ENCODE measurements around the gene CRIP3. TPM values are rescaled to one million over a fixed set of nuclear protein-coding genes. Genes with fewer than 3 reads are reported as not detected.

Gene CRIP3
- total and polyA plus RNA-seq, 10 of the 15 experiments (the other 5 are each of a cell fraction or from before 2014, with no cell fraction given) = 1.5 to 9.2 (median 2.2) TPM

GRCh38 chr6:43275801-43276576 is 32.6 kb downstream of the CRIP3 start:
- FAIRE-seq = no peak
- no peak for DNase-seq (ENCODE audit: low read depth, low spot score)
- H3K79me2 ChIP-seq (ENCODE audit: control insufficient read depth, insufficient read depth, low read length) = no peaks in the 10 kb centered on the region
- peaks cover 14% of the 10 kb centered on the region for H3K4me1 ChIP-seq (ENCODE audit: control insufficient read depth, insufficient read depth, low read length)
- peak overlapping the region; percentile 83 for H3K4me2 ChIP-seq (ENCODE audit: control insufficient read depth, insufficient read depth)
- peak; percentile 48 for ATAC-seq
- peak overlapping the region; percentile 72 for H3K4me3 ChIP-seq
- H3K9ac ChIP-seq (ENCODE audit: control insufficient read depth, insufficient read depth, low read length) = peak overlapping the region; percentile 17; the same call in 1 of the 2 replicates
- H3K27ac ChIP-seq (ENCODE audit: control insufficient read depth, insufficient read depth) = no peak overlapping the region
- CTCF ChIA-PET = interaction anchor here (1.5 kb wide), 1 partner anchor 230 kb away, joined by 5 read pairs; no protein-coding TSS in a partner anchor
- BruUV-seq (replicated peaks) = no TSS peak
- SMC1A ChIA-PET (ENCODE audit: uncharacterized antibody, unreplicated experiment) = interaction anchor here (0.7 to 1.1 kb wide), 3 partner anchors 7 to 107 kb away, joined by 3 to 5 read pairs (median 3); no protein-coding TSS in a partner anchor
- H3K27me3 ChIP-seq (replicated peaks in 1 of 2; ENCODE audit: control insufficient read depth in 2 of 2, insufficient read depth in 2 of 2, low read length in 1 of 2) = no peaks in the 10 kb centered on the region; a peak in 1 of 4 replicates
- RAD21 ChIA-PET (ENCODE audit: unreplicated experiment) = interaction anchor here (0.7 to 1.0 kb wide), 2 partner anchors 13 to 82 kb away, joined by 3 to 6 read pairs; no protein-coding TSS in a partner anchor
- no peaks in the 10 kb centered on the region for H4K20me1 ChIP-seq (ENCODE audit: control insufficient read depth, insufficient read depth)
- WGBS (ENCODE audit: insufficient coverage, insufficient replicate concordance, low lambda C conversion rate, missing lambda C conversion rate) = 8% methylated on average over 47 of the region's 64 CpGs
- H3K36me3 ChIP-seq (ENCODE audit: control insufficient read depth in 2 of 2, insufficient read depth in 2 of 2, low read length in 1 of 2) = no peaks in the 10 kb centered on the region
- H2AFZ ChIP-seq (ENCODE audit: control insufficient read depth, low read depth, low read length) = peak overlapping the region; percentile 28
- POLR2A ChIA-PET = no interaction called here
- in situ Hi-C loops (cut with MboI) (no loop called here), intact Hi-C loops (cut with micrococcal nuclease; ENCODE audit: unreplicated experiment) (no loop called here)
- H3K9me3 ChIP-seq (replicated peaks; ENCODE audit: control insufficient read depth, insufficient read depth, low read length) = no peaks in the 10 kb centered on the region
- no peak for TF ChIP-seq ZNF622 (IDR thresholded peaks at IDR 0.05)
- TF ChIP-seq POLR2AphosphoS2 (IDR thresholded peaks at IDR 0.05; ENCODE audit: low read depth, low read length) = no peak
- TF ChIP-seq DPF2 (IDR thresholded peaks at IDR 0.05) = 0 out of 2 replicates have a peak, but pooled peaks have one; percentile 32
- TF ChIP-seq NR2C2 (IDR thresholded peaks at IDR 0.05; ENCODE audit: borderline replicate concordance, control insufficient read depth, insufficient read length, low read depth) = no peak
- TF ChIP-seq PRDM15 (CRISPR knock-in tag; IDR thresholded peaks at IDR 0.05) = no peak
- no peak for TF ChIP-seq SUZ12 (IDR thresholded peaks at IDR 0.05; ENCODE audit: unreplicated experiment)
- TF ChIP-seq SMC3 (IDR thresholded peaks at IDR 0.05; ENCODE audit: borderline replicate concordance, low read length) = 0 out of 2 replicates have a peak, but pooled peaks have one; percentile 5
- TF ChIP-seq ZBTB11 (CRISPR knock-in tag; IDR thresholded peaks at IDR 0.05) = no peak
- no peak for TF ChIP-seq CREB1 (IDR thresholded peaks at IDR 0.05; ENCODE audit: low read depth)
- TF ChIP-seq BCL11A (IDR thresholded peaks at IDR 0.05; ENCODE audit: low read depth, low read length) = no peak
- no peak for TF ChIP-seq CBX3 (IDR thresholded peaks at IDR 0.05; ENCODE audit: borderline replicate concordance, low read depth)
- TF ChIP-seq POU2F2 (IDR thresholded peaks at IDR 0.05; ENCODE audit: borderline replicate concordance, low read depth, low read length) = 0 out of 3 replicates have a peak, but pooled peaks have one; percentile 36
- TF ChIP-seq SIN3A (IDR thresholded peaks at IDR 0.05; ENCODE audit: low read depth, low read length) = no peak
- TF ChIP-seq PML (IDR thresholded peaks at IDR 0.05; ENCODE audit: low read length) = no peak
- TF ChIP-seq MXI1 (IDR thresholded peaks at IDR 0.05; ENCODE audit: low read depth, low read length) = no peak
